ENCODE data around the gene STXBP1. TPM values are rescaled to one million over a fixed set of nuclear protein-coding genes. Genes with fewer than 3 reads are reported as not detected.
A peak's percentile ranks its signal among the peaks of the same experiment; 100 is the strongest.

The STXBP1 gene
- total RNA-seq, 1 donor from 2014 or later, result 53.3 TPM

- H3K27ac Mint-ChIP-seq (ENCODE audit: unreplicated experiment), result peak overlapping the region; percentile 93
- H3K4me1 Mint-ChIP-seq, result peaks cover 19% of the 10 kb centered on the region
- H3K9me3 Mint-ChIP-seq, result no peaks in the 10 kb centered on the region
- H3K4me3 Mint-ChIP-seq, result no peak overlapping the region
- no peak for DNase-seq (ENCODE audit: low read depth, low spot score)
- TF ChIP-seq CTCF (conservative IDR thresholded peaks at IDR 0.05), result no peak
- H3K36me3 Mint-ChIP-seq (ENCODE audit: low read depth), result no peaks in the 10 kb centered on the region
- no peaks in the 10 kb centered on the region for H3K27me3 Mint-ChIP-seq (ENCODE audit: low read depth)
These were observed 120.4 kb downstream of the STXBP1 start for GRCh38 chr9:127732444-127732843.

GRCh38 chr9:127733614-127734013, 121.5 kb downstream of the STXBP1 start:
- H3K27ac Mint-ChIP-seq (ENCODE audit: unreplicated experiment), result no peak overlapping the region
- peak overlapping the region; percentile 57 for H3K4me3 Mint-ChIP-seq
- no peak for DNase-seq (ENCODE audit: low read depth, low spot score)
- TF ChIP-seq CTCF (conservative IDR thresholded peaks at IDR 0.05), result no peak
- no peaks in the 10 kb centered on the region for H3K9me3 Mint-ChIP-seq
- H3K27me3 Mint-ChIP-seq (ENCODE audit: low read depth), result no peaks in the 10 kb centered on the region
- H3K36me3 Mint-ChIP-seq (ENCODE audit: low read depth), result no peaks in the 10 kb centered on the region
- peaks cover 19% of the 10 kb centered on the region for H3K4me1 Mint-ChIP-seq

GRCh38 chr9:127734247-127734746, 122.2 kb downstream of the STXBP1 start:
- H3K4me3 Mint-ChIP-seq, result peak overlapping the region; percentile 90
- H3K36me3 Mint-ChIP-seq (ENCODE audit: low read depth), result no peaks in the 10 kb centered on the region
- H3K4me1 Mint-ChIP-seq, result peaks cover 19% of the 10 kb centered on the region
- peak overlapping the region; percentile 78 for H3K27ac Mint-ChIP-seq (ENCODE audit: unreplicated experiment)
- no peak for DNase-seq (ENCODE audit: low read depth, low spot score)
- TF ChIP-seq CTCF (conservative IDR thresholded peaks at IDR 0.05), result no peak
- H3K27me3 Mint-ChIP-seq (ENCODE audit: low read depth), result no peaks in the 10 kb centered on the region
- H3K9me3 Mint-ChIP-seq, result no peaks in the 10 kb centered on the region

GRCh38 chr9:127734747-127735529, 122.9 kb downstream of the STXBP1 start, which contains the start of gene TOR2A:
Gene TOR2A (minus strand): TSS chr9:127735294. CDS start chr9:127735270, 24 bp downstream.
- peaks cover 19% of the 10 kb centered on the region for H3K4me1 Mint-ChIP-seq
- H3K27ac Mint-ChIP-seq (ENCODE audit: unreplicated experiment), result peak within 1 kb of the TSS; percentile 92
- peak; percentile 99 for DNase-seq (ENCODE audit: low read depth, low spot score)
- no peaks in the 10 kb centered on the region for H3K36me3 Mint-ChIP-seq (ENCODE audit: low read depth)
- TF ChIP-seq CTCF (conservative IDR thresholded peaks at IDR 0.05), result peak; percentile 97
- no peaks in the 10 kb centered on the region for H3K9me3 Mint-ChIP-seq
- no peaks in the 10 kb centered on the region for H3K27me3 Mint-ChIP-seq (ENCODE audit: low read depth)
- H3K4me3 Mint-ChIP-seq, result peak within 1 kb of the TSS; percentile 92

GRCh38 chr9:127735530-127736185, 123.6 kb downstream of the STXBP1 start:
- DNase-seq (ENCODE audit: low read depth, low spot score), result no peak
- H3K27ac Mint-ChIP-seq (ENCODE audit: unreplicated experiment), result peak overlapping the region; percentile 92
- H3K4me1 Mint-ChIP-seq, result peaks cover 19% of the 10 kb centered on the region
- H3K27me3 Mint-ChIP-seq (ENCODE audit: low read depth), result no peaks in the 10 kb centered on the region
- H3K4me3 Mint-ChIP-seq, result peak overlapping the region; percentile 92
- H3K36me3 Mint-ChIP-seq (ENCODE audit: low read depth), result no peaks in the 10 kb centered on the region
- no peaks in the 10 kb centered on the region for H3K9me3 Mint-ChIP-seq
- no peak for TF ChIP-seq CTCF (conservative IDR thresholded peaks at IDR 0.05)

Measured in neural crest cell (in vitro differentiated cells).